Calu3 (cell line): Measurements from ENCODE around the gene RPS16. TPM values are rescaled to one million over a fixed set of nuclear protein-coding genes. Genes with fewer than 3 reads are reported as not detected.

Source experiments
- BruUV-seq: library from RNA; stranded (reverse); fragments of 400-500 nt; replicated peaks from 2 replicates; lab custom pipeline; 2021; lab: Mats Ljungman, UMichigan
- CTCF ChIA-PET: fragments of 300-600 bp; sonication (Branson Sonifier 250); formaldehyde crosslinking; loops from one replicate; lab custom pipeline; 2022; ENCODE audit warnings: antibody characterized with exemption; lab: Charles Lee
- DNase-seq: peaks from one replicate; pipeline ENCODE4 v3.0.0; 2022
- H3K27ac Mint-ChIP-seq: one replicate; pipeline ENCODE4 v1.8.0; 2022; ENCODE audit warnings: mixed read lengths; ENCODE audit not compliant: unreplicated experiment
- H3K27me3 Mint-ChIP-seq: one replicate; pipeline ENCODE4 v1.8.0; 2022; ENCODE audit warnings: mixed read lengths; ENCODE audit not compliant: unreplicated experiment
- H3K36me3 Mint-ChIP-seq: one replicate; pipeline ENCODE4 v1.8.0; 2022; ENCODE audit warnings: mild to moderate bottlenecking, moderate library complexity, mixed read lengths; ENCODE audit not compliant: insufficient read depth, unreplicated experiment
- H3K4me1 Mint-ChIP-seq: one replicate; pipeline ENCODE4 v1.8.0; 2022; ENCODE audit warnings: mild to moderate bottlenecking, low read depth, mixed read lengths; ENCODE audit not compliant: unreplicated experiment
- H3K4me3 Mint-ChIP-seq: one replicate; pipeline ENCODE4 v1.8.0; 2022; ENCODE audit warnings: mild to moderate bottlenecking, low read depth, moderate library complexity, mixed read lengths; ENCODE audit not compliant: unreplicated experiment
- H3K9me3 Mint-ChIP-seq: one replicate; pipeline ENCODE4 v1.8.0; 2022; ENCODE audit warnings: low read depth, mixed read lengths; ENCODE audit not compliant: unreplicated experiment
- intact Hi-C: fragments of 100-400 bp; cut with micrococcal nuclease; formaldehyde crosslinking; loops from one replicate; pipeline ENCODE4 v1.10.0; 2022; ENCODE audit not compliant: unreplicated experiment
- total RNA-seq: library from RNA; stranded (reverse); gene quantifications from 2 replicates; pipeline ENCODE4 v1.2.3, GENCODE V29; 2022
- TF ChIP-seq, protein P1 (sequence below): fragments of 200-600 bp; IDR thresholded peaks from one replicate; pipeline ENCODE4 v1.8.0; 2022; ENCODE audit warnings: antibody characterized with exemption; ENCODE audit not compliant: unreplicated experiment

Gene RPS16
- total RNA-seq, 1 experiment from 2014 or later, result 1,929 TPM

DNA sequence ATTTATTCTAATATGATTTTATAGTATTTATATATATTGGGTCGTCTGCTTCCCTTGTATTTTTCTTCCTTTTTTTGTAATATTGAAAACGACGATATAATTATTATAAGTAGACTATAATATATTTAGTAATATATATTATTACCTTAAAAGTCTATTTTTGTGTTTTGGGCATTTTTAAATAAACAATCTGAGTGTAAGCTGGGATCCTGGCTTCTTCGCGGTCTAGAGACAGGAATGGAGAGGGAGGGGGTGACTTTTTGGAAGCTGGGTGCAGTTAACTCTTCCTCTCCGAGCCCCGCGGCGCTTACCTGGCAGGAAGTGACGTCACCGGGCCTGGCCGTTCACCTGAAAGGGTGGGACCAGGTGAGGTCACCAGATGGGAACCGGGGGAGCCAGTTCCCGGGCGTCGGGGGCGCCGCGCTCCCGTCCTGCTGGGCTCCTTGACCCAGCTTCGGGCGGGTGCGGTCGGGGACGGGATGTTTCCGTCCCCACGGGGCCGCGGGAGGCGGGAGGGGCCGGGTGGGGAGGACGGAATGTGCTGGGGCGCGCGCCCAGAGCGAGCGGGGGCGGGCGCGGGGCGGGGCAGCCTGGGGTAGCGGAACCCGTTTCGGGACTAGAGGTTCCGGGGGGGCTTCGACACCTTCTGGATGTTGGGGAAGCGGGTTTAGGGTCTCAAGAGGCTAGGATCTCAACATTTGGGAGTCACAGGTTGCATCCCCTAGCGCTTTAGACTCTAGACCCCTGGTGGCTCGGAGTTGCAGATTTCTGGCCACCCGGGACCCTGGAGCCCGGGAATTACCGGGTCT lies 26.3 kb downstream of the RPS16 start:
- no peaks in the 10 kb centered on the region for H3K27me3 Mint-ChIP-seq
- TF ChIP-seq, protein P1, sequence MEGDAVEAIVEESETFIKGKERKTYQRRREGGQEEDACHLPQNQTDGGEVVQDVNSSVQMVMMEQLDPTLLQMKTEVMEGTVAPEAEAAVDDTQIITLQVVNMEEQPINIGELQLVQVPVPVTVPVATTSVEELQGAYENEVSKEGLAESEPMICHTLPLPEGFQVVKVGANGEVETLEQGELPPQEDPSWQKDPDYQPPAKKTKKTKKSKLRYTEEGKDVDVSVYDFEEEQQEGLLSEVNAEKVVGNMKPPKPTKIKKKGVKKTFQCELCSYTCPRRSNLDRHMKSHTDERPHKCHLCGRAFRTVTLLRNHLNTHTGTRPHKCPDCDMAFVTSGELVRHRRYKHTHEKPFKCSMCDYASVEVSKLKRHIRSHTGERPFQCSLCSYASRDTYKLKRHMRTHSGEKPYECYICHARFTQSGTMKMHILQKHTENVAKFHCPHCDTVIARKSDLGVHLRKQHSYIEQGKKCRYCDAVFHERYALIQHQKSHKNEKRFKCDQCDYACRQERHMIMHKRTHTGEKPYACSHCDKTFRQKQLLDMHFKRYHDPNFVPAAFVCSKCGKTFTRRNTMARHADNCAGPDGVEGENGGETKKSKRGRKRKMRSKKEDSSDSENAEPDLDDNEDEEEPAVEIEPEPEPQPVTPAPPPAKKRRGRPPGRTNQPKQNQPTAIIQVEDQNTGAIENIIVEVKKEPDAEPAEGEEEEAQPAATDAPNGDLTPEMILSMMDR, result no peak
- intact Hi-C loops, result loop anchor here (5.0 kb wide), 1 partner anchor 287 kb away; no protein-coding TSS in a partner anchor
- peaks cover 55% of the 10 kb centered on the region for H3K4me1 Mint-ChIP-seq
- CTCF ChIA-PET, result interaction anchor here (0.5 to 1.0 kb wide), 3 partner anchors 11 to 19 kb away, joined by 3 to 4 read pairs (median 3); partner anchors contain the start of genes MED29 and PAF1
- H3K36me3 Mint-ChIP-seq, result peaks cover 98% of the 10 kb centered on the region
- peak overlapping the region; percentile 77 for H3K4me3 Mint-ChIP-seq
- no peaks in the 10 kb centered on the region for H3K9me3 Mint-ChIP-seq
- peak; percentile 99 for DNase-seq
- H3K27ac Mint-ChIP-seq, result peak overlapping the region; percentile 94
- BruUV-seq, result no TSS peak

DNA sequence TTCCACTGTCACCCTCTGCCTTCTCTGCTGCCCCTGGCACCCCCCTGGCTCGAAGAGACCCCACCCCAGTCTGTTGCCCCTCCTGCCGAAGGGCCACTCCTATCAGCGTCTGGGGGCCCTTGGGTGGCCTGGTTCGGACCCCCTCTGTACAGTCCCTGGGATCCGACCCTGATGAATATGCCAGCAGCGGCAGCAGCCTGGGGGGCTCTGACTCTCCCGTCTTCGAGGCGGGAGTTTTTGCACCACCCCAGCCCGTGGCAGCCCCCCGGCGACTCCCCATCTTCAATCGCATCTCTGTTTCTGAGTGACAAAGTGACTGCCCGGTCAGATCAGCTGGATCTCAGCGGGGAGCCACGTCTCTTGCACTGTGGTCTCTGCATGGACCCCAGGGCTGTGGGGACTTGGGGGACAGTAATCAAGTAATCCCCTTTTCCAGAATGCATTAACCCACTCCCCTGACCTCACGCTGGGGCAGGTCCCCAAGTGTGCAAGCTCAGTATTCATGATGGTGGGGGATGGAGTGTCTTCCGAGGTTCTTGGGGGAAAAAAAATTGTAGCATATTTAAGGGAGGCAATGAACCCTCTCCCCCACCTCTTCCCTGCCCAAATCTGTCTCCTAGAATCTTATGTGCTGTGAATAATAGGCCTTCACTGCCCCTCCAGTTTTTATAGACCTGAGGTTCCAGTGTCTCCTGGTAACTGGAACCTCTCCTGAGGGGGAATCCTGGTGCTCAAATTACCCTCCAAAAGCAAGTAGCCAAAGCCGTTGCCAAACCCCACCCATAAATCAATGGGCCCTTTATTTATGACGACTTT lies 27.1 kb downstream of the RPS16 start:
- DNase-seq, result peak; percentile 32
- Mint-ChIP-seq H3K27me3 (no peaks in the 10 kb centered on the region), H3K9me3 (no peaks in the 10 kb centered on the region), H3K27ac (peak overlapping the region; percentile 94), H3K36me3 (peaks cover 100% of the 10 kb centered on the region), H3K4me3 (peak overlapping the region; percentile 77), H3K4me1 (peaks cover 52% of the 10 kb centered on the region)
- intact Hi-C loops, result no loop called here
- BruUV-seq, result TSS peak; percentile 83
- CTCF ChIA-PET, result interaction anchor here (0.7 to 2.4 kb wide), 3 partner anchors 10 to 18 kb away, joined by 3 to 11 read pairs (median 4); partner anchors contain the start of genes MED29 and PAF1
- TF ChIP-seq, protein P1, result no peak

DNA sequence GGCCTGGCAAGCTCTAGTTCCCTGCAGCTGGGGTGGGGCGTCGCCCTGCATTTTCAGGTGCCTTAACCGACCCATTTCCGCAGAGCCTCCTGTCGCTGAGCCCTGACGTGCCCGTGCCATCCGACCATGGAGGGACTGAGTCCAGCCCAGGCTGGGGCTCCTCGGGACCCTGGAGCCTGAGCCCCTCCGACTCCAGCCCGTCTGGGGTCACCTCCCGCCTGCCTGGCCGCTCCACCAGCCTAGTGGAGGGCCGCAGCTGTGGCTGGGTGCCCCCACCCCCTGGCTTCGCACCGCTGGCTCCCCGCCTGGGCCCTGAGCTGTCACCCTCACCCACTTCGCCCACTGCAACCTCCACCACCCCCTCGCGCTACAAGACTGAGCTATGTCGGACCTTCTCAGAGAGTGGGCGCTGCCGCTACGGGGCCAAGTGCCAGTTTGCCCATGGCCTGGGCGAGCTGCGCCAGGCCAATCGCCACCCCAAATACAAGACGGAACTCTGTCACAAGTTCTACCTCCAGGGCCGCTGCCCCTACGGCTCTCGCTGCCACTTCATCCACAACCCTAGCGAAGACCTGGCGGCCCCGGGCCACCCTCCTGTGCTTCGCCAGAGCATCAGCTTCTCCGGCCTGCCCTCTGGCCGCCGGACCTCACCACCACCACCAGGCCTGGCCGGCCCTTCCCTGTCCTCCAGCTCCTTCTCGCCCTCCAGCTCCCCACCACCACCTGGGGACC lies 27.9 kb downstream of the RPS16 start:
- H3K36me3 Mint-ChIP-seq, result peaks cover 100% of the 10 kb centered on the region
- CTCF ChIA-PET, result interaction anchor here (0.6 to 2.4 kb wide), 3 partner anchors 10 to 17 kb away, joined by 3 to 11 read pairs (median 8); partner anchors contain the start of genes MED29 and PAF1
- TF ChIP-seq, protein P1, result no peak
- peak overlapping the region; percentile 77 for H3K4me3 Mint-ChIP-seq
- peak overlapping the region; percentile 94 for H3K27ac Mint-ChIP-seq
- peak; percentile 87 for DNase-seq
- peaks cover 57% of the 10 kb centered on the region for H3K4me1 Mint-ChIP-seq
- BruUV-seq, result no TSS peak
- no peaks in the 10 kb centered on the region for H3K27me3 Mint-ChIP-seq
- no peaks in the 10 kb centered on the region for H3K9me3 Mint-ChIP-seq
- intact Hi-C loops, result no loop called here

DNA sequence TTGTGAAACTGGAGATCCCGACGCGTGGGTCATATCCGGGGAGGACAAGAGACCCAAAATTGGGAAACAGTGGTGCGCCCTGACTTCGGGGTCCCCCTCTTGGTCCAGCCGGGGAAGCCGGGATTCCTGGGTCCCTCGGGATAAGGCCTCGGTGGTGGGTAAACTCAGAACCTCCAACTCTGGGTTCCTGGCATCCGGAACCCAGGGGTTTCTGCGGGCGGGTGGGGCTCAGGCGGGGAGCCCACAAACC lies 28.4 kb downstream of the RPS16 start:
- DNase-seq, result no peak
- Mint-ChIP-seq H3K4me1 (peaks cover 62% of the 10 kb centered on the region), H3K4me3 (peak overlapping the region; percentile 77), H3K9me3 (no peaks in the 10 kb centered on the region), H3K27me3 (no peaks in the 10 kb centered on the region), H3K36me3 (peaks cover 100% of the 10 kb centered on the region), H3K27ac (peak overlapping the region; percentile 94)
- BruUV-seq, result no TSS peak
- intact Hi-C loops, result no loop called here
- CTCF ChIA-PET, result interaction anchor here (0.6 to 2.4 kb wide), 3 partner anchors 9 to 16 kb away, joined by 3 to 11 read pairs (median 8); partner anchors contain the start of genes MED29 and PAF1
- TF ChIP-seq, protein P1, result no peak
